K562 (cell line): ENCODE measurements around the gene CHST8. TPM values are rescaled to one million over a fixed set of nuclear protein-coding genes. Genes with fewer than 3 reads are reported as not detected.

Experiments used
- ATAC-seq: fragments of 200-7000 bp; cut with Tn5 transposase; 3 replicates; pipeline ENCODE4 v1.9.1; 2020; ENCODE audit warnings: moderate library complexity
- BruUV-seq: library from RNA; stranded (reverse); fragments of 400-500 nt; replicated peaks from 2 replicates; lab custom pipeline; 2021; lab: Mats Ljungman, UMichigan
- CTCF ChIA-PET: fragments of 300-600 bp; formaldehyde crosslinking; extraction: SDS; loops from one replicate; lab custom pipeline; 2021; ENCODE audit warnings: low intra/inter-chr PET ratio; lab: Yijun Ruan, JAX
- POLR2A ChIA-PET: fragments of 300-600, 350-650 bp; sonication (Branson Sonifier 250); formaldehyde crosslinking; extraction: SDS; loops from one replicate; lab custom pipeline; 2021; ENCODE audit warnings: antibody characterized with exemption, inconsistent platforms; lab: Yijun Ruan, JAX
- DNase-seq, 4 experiments: peaks; one replicate each; pipeline versions ENCODE4 v3.0.0 to v3.0.0-alpha.2; 2011 to 2018; ENCODE audit warnings: low spot score in 3 of 4, mixed read lengths in 3 of 4; ENCODE audit errors: extremely low read depth in 1 of 4
- FAIRE-seq: peaks from 2 replicates; lab custom pipeline; 2011; peaks lifted over from hg19 to GRCh38; lab: Jason Lieb, UNC
- H2AFZ ChIP-seq: 2 replicates; pipeline ENCODE4 v1.6.0; 2011; ENCODE audit warnings: low read depth, low read length, control low read depth, inconsistent platforms
- H3K27ac ChIP-seq: fragments of 200-600 bp; 3 replicates; pipeline ENCODE4 v1.8.0; 2011; ENCODE audit warnings: low read depth, mild to moderate bottlenecking, control low read depth, inconsistent platforms, low read length, moderate library complexity, mixed read lengths; ENCODE audit errors: extremely low read depth
- H3K27me3 ChIP-seq, 2 experiments: fragments of 300-600 bp in 1 of 2; 2 replicates in 1 of 2; 3 replicates in 1 of 2; pipeline versions ENCODE4 v1.6.0 to v1.8.0; 2011; ENCODE audit warnings: inconsistent platforms in 2 of 2, low read length in 2 of 2, mild to moderate bottlenecking in 1 of 2, mixed read lengths in 1 of 2, moderate library complexity in 1 of 2; ENCODE audit not compliant: control insufficient read depth in 2 of 2, insufficient read depth in 2 of 2
- H3K36me3 ChIP-seq: fragments of 300-600 bp; 3 replicates; pipeline ENCODE4 v1.8.0; 2011; ENCODE audit warnings: mild to moderate bottlenecking, low read length, inconsistent platforms; ENCODE audit not compliant: control insufficient read depth, insufficient read depth
- H3K4me1 ChIP-seq, 2 experiments: fragments of 200-600 bp in 1 of 2; replicated peaks in 1 of 2; 2 replicates in 1 of 2; 3 replicates in 1 of 2; pipeline versions ENCODE4 v1.5.1 to v1.8.0; 2011; ENCODE audit warnings: inconsistent platforms in 2 of 2, low read length in 2 of 2, mild to moderate bottlenecking in 1 of 2, mixed read lengths in 1 of 2, moderate library complexity in 1 of 2; ENCODE audit not compliant: control insufficient read depth in 2 of 2, insufficient read depth in 2 of 2
- H3K4me2 ChIP-seq: 2 replicates; pipeline ENCODE4 v1.6.1; 2011; ENCODE audit warnings: low read length, control low read depth, inconsistent platforms, mixed read lengths; ENCODE audit not compliant: insufficient read depth
- H3K4me3 ChIP-seq: fragments of 200-600 bp; sonication (generic), shearing (Covaris generic); 2 replicates; pipeline ENCODE4 v1.5.1; 2016; ENCODE audit warnings: control low read depth, inconsistent platforms
- H3K79me2 ChIP-seq: fragments of 200-600 bp; 3 replicates; pipeline ENCODE4 v1.8.0; 2011; ENCODE audit warnings: low read length, inconsistent platforms; ENCODE audit not compliant: control insufficient read depth, insufficient read depth
- H3K9ac ChIP-seq, 2 experiments: 2 replicates each; pipeline versions ENCODE4 v1.6.0 to v1.6.1; 2011; ENCODE audit warnings: low read depth in 2 of 2, low read length in 2 of 2, control low read depth in 1 of 2, inconsistent platforms in 1 of 2, mild to moderate bottlenecking in 1 of 2, mixed read lengths in 1 of 2; ENCODE audit not compliant: insufficient read depth in 1 of 2
- H3K9me1 ChIP-seq: one replicate; pipeline ENCODE4 v1.6.0; 2011; ENCODE audit warnings: inconsistent platforms, mild to moderate bottlenecking, low read length, moderate library complexity; ENCODE audit not compliant: control insufficient read depth, insufficient read depth
- H3K9me3 ChIP-seq: replicated peaks from 2 replicates; pipeline ENCODE4 v1.5.1; 2011; ENCODE audit warnings: low read depth, low read length, inconsistent platforms; ENCODE audit not compliant: control insufficient read depth, insufficient read depth
- H4K20me1 ChIP-seq: replicated peaks from 2 replicates; pipeline ENCODE4 v1.6.1; 2011; ENCODE audit warnings: low read length, inconsistent platforms, mixed read lengths; ENCODE audit not compliant: control insufficient read depth, insufficient read depth
- BCL6 ChIP-seq: fragments of 250-450 bp; sonication (Bioruptor Pico); IDR thresholded peaks from 2 replicates; pipeline ENCODE4 v1.4.0; 2020
- CHD2 ChIP-seq: IDR thresholded peaks from 2 replicates; pipeline ENCODE4 v1.6.1; 2011; ENCODE audit warnings: low read depth, low read length
- FOXJ2 ChIP-seq: fragments of 200-800 bp; sonication (Bioruptor generic); IDR thresholded peaks from 2 replicates; pipeline ENCODE4 v1.6.1; 2016; ENCODE audit warnings: missing genetic modification characterization, missing compliant biosample characterization
- NCOA2 ChIP-seq, 2 experiments: fragments of 450-650 bp; IDR thresholded peaks; 2 replicates each; pipeline ENCODE4 v1.6.1; 2018; ENCODE audit warnings: mild to moderate bottlenecking in 2 of 2, moderate library complexity in 1 of 2; ENCODE audit not compliant: partially characterized antibody in 2 of 2
- NFRKB ChIP-seq: fragments of 450-650 bp; IDR thresholded peaks from 2 replicates; pipeline ENCODE4 v1.6.1; 2016; ENCODE audit warnings: low read depth
- PHF21A ChIP-seq: fragments of 450-650 bp; IDR thresholded peaks from 2 replicates; pipeline ENCODE4 v1.6.1; 2017; ENCODE audit warnings: low read depth, borderline replicate concordance
- RAD51 ChIP-seq: fragments of 450-650 bp; IDR thresholded peaks from 2 replicates; pipeline ENCODE4 v1.7.1; 2016; ENCODE audit warnings: low read depth, mild to moderate bottlenecking, borderline replicate concordance
- SREBF2 ChIP-seq: sonication (generic); formaldehyde crosslinking; IDR thresholded peaks from 2 replicates; pipeline ENCODE4 v1.4.0; 2020; ENCODE audit warnings: mild to moderate bottlenecking, missing genetic modification reagents
- ZNF146 ChIP-seq: IDR thresholded peaks from one replicate; pipeline ENCODE4 v1.6.1; 2018; ENCODE audit warnings: missing compliant biosample characterization; ENCODE audit not compliant: unreplicated experiment
- ZNF175 ChIP-seq: fragments of 200-800 bp; sonication (Bioruptor generic); IDR thresholded peaks from 2 replicates; pipeline ENCODE4 v1.6.1; 2016; ENCODE audit warnings: low read depth, mild to moderate bottlenecking, missing genetic modification characterization, missing compliant biosample characterization
- WGBS: fragments of 100-300 bp; shearing (Covaris generic); methylation state at CpG from one replicate; pipeline ENCODE4 v1.1.6; 2016; ENCODE audit warnings: low coverage, mixed read lengths; ENCODE audit not compliant: insufficient coverage; ENCODE audit errors: missing lambda C conversion rate; 5-methylcytosine and 5-hydroxymethylcytosine counted together
- in situ Hi-C: fragments of 300-500 bp; cut with MboI; formaldehyde crosslinking; loops from 4 replicates; pipeline ENCODE4 v1.15.0; 2018; ENCODE audit warnings: inconsistent platforms, mixed read lengths
- intact Hi-C: fragments of 100-400 bp; cut with micrococcal nuclease; formaldehyde crosslinking; loops from 2 replicates; pipeline ENCODE4 v1.14.2; 2022
- polyA plus RNA-seq, 8 experiments: library from polyadenylated mRNA; depleted of rRNA in 4 of 8; stranded (reverse) in 5 of 8; unstranded in 3 of 8; fragments of >200 nt; fragmentation: Nextera tagmentation in 2 of 8; fragmentation: Illumina TruSeq in 1 of 8; extraction: Ambion mirVana in 2 of 8; extraction: Trizol in 1 of 8; gene quantifications; 2 replicates each; pipeline versions ENCODE4 v1.2.1 to v1.2.3, GENCODE V29; 2011 to 2014; ENCODE audit warnings: inconsistent platforms in 1 of 8, missing spikeins in 1 of 8
- total RNA-seq, 7 experiments: library from RNA; depleted of rRNA in 6 of 7; stranded (reverse); fragments of >200 nt in 6 of 7; fragmentation: Illumina TruSeq in 2 of 7; extraction: Trizol in 2 of 7; gene quantifications; 2 replicates each; pipeline versions ENCODE4 v1.2.1 to v1.2.3, GENCODE V29; 2011 to 2021; ENCODE audit warnings: low replicate concordance in 1 of 7

The CHST8 gene
- total and polyA plus RNA-seq, 9 of the 15 experiments (the other 6 are each of a cell fraction or from before 2014, with no cell fraction given) = 0.11 TPM; not detected in 8

GRCh38 chr19:33809960-33810359, 188.2 kb downstream of the CHST8 start:
- no peak overlapping the region for H3K27ac ChIP-seq
- ATAC-seq (no peak), FAIRE-seq (no peak), DNase-seq (peak in 2 of 4 experiments; percentile 17 to 27)
- no peak overlapping the region for H3K9ac ChIP-seq
- H3K36me3 ChIP-seq = peaks cover 61% of the 10 kb centered on the region; the same call in 2 of the 3 replicates
- BruUV-seq = no TSS peak
- H3K9me1 ChIP-seq = no peaks in the 10 kb centered on the region
- ChIA-PET CTCF (no interaction called here), POLR2A (interaction anchor here (0.6 to 0.8 kb wide), 2 partner anchors 8 to 150 kb away, joined by 4 to 5 read pairs; no protein-coding TSS in a partner anchor)
- intact Hi-C loops = no loop called here
- H3K4me2 ChIP-seq = no peak overlapping the region
- no peaks in the 10 kb centered on the region; a peak in 1 of 5 replicates for H3K4me1 ChIP-seq
- H3K9me3 ChIP-seq = no peaks in the 10 kb centered on the region
- H3K4me3 ChIP-seq = no peak overlapping the region
- in situ Hi-C loops = no loop called here
- H4K20me1 ChIP-seq = no peaks in the 10 kb centered on the region
- WGBS = 89% methylated on average over 6 of the region's 6 CpGs
- no peak overlapping the region for H2AFZ ChIP-seq
- H3K79me2 ChIP-seq = no peaks in the 10 kb centered on the region; the same call in 2 of the 3 replicates
- no peaks in the 10 kb centered on the region for H3K27me3 ChIP-seq
- TF ChIP-seq FOXJ2 (tag) (no peak), NCOA2 (IDR thresholded peaks at IDR 0.05; ENCODE audit: partially characterized antibody in 2 of 2) (no peak), BCL6 (CRISPR knock-in tag) (no peak), CHD2 (no peak), RAD51 (no peak), PHF21A (no peak), NFRKB (no peak), SREBF2 (CRISPR knock-in tag) (no peak), ZNF175 (CRISPR knock-in tag) (no peak), ZNF146 (no peak)
